Activated naive CD4-positive, alpha-beta T cell treated with anti-CD3 and anti-CD28 coated beads, Interleukin-2, amount 50 U/mL, for 72 hours (primary cell): Measurements from ENCODE around the gene F11. TPM values are rescaled to one million over a fixed set of nuclear protein-coding genes. Genes with fewer than 3 reads are reported as not detected.

Experiments used
- ATAC-seq, 2 donors: fragments of 150-1000 bp; cut with Tn5 transposase; 2 replicates each; pipeline ENCODE4 v1.10.0; 2021; ENCODE audit warnings: mild to moderate bottlenecking in 2 of 2, moderate library complexity in 2 of 2
- DNase-seq, 2 donors: peaks; one replicate each; pipeline ENCODE4 v3.0.0; 2021 to 2022; ENCODE audit warnings: low spot score in 2 of 2
- H3K27ac Mint-ChIP-seq, 2 donors: one replicate each; pipeline ENCODE4 v1.8.0; 2022; ENCODE audit warnings: mild to moderate bottlenecking in 2 of 2, mixed read lengths in 2 of 2
- H3K36me3 Mint-ChIP-seq, 2 donors: one replicate each; pipeline ENCODE4 v1.8.0; 2022; ENCODE audit warnings: mixed read lengths in 2 of 2
- H3K9me3 Mint-ChIP-seq, 2 donors: one replicate each; pipeline ENCODE4 v1.8.0; 2022; ENCODE audit warnings: mixed read lengths in 2 of 2
- total RNA-seq, 2 donors: library from RNA; stranded (reverse); gene quantifications; one replicate each; pipeline ENCODE4 v1.2.3, GENCODE V29; 2022

The F11 gene
- total RNA-seq, 2 donors from 2014 or later, result not detected

- DNase-seq, result no peak
- H3K36me3 Mint-ChIP-seq, result no peaks in the 10 kb centered on the region
- H3K9me3 Mint-ChIP-seq, result peaks cover 4 to 12% of the 10 kb centered on the region in 2 donors
- ATAC-seq, result no peak
- no peak overlapping the region for H3K27ac Mint-ChIP-seq
Observed at GRCh38 chr4:186326391-186326790, 60.4 kb downstream of the F11 start.

- H3K27ac Mint-ChIP-seq, result no peak overlapping the region
- DNase-seq (no peak), ATAC-seq (no peak)
- peaks cover 4 to 7% of the 10 kb centered on the region in 2 donors for H3K36me3 Mint-ChIP-seq
- H3K9me3 Mint-ChIP-seq, result peaks cover 20 to 26% of the 10 kb centered on the region in 2 donors
Observed at GRCh38 chr4:186329372-186329771, 63.4 kb downstream of the F11 start.

GRCh38 chr4:186330368-186330767, 64.4 kb downstream of the F11 start:
- no peak overlapping the region for H3K27ac Mint-ChIP-seq
- no peak for ATAC-seq
- H3K9me3 Mint-ChIP-seq, result peaks cover 26% of the 10 kb centered on the region in 2 donors
- H3K36me3 Mint-ChIP-seq, result peaks cover 7 to 10% of the 10 kb centered on the region in 2 donors
- no peak for DNase-seq

GRCh38 chr4:186335793-186336192, 69.8 kb downstream of the F11 start:
- DNase-seq (no peak), ATAC-seq (no peak)
- Mint-ChIP-seq H3K27ac (no peak overlapping the region), H3K9me3 (peaks cover 20 to 26% of the 10 kb centered on the region in 2 donors), H3K36me3 (peaks cover 7 to 10% of the 10 kb centered on the region in 2 donors)

Other genes starting within 250 kb of the F11 start
- gene TLR3, start 197.0 kb upstream of the F11 start, total RNA-seq, result under 1 TPM in 1 of 2 donors, not detected in 1; 0.10 TPM
- 1 to 10 TPM in 1 of 2 donors, under 1 TPM in 1; 0.97 to 5.1 TPM for gene FAM149A, start 161.5 kb upstream of the F11 start, total RNA-seq
- gene CYP4V2, start 74.6 kb upstream of the F11 start, total RNA-seq, result 1 to 10 TPM in 1 of 2 donors, under 1 TPM in 1; 0.36 to 6.1 TPM
- gene KLKB1, start 38.7 kb upstream of the F11 start, total RNA-seq, result under 1 TPM in 1 of 2 donors, not detected in 1; 0.45 TPM